Mesenchymal stem cell (in vitro differentiated cells and primary cell): Measurements from ENCODE around the gene TAF3.

Experiments used
- DNase-seq: peaks from one replicate; pipeline ENCODE4 v3.0.0-alpha.2; 2013
- H2AFZ ChIP-seq: one replicate; pipeline ENCODE4 v1.6.1; 2013; ENCODE audit warnings: low read depth, mild to moderate bottlenecking, control low read depth, inconsistent platforms, low read length, moderate library complexity
- H2AK5ac ChIP-seq: 2 replicates; pipeline ENCODE4 v1.6.1; 2013; ENCODE audit warnings: low read length, moderate library complexity, mild to moderate bottlenecking, inconsistent platforms; ENCODE audit not compliant: severe bottlenecking
- H2BK120ac ChIP-seq: one replicate; pipeline ENCODE4 v1.6.1; 2013; ENCODE audit warnings: low read depth, mild to moderate bottlenecking, inconsistent platforms, low read length, moderate library complexity
- H2BK12ac ChIP-seq, 2 experiments: one replicate each; pipeline ENCODE4 v1.6.1; 2013; ENCODE audit warnings: inconsistent platforms in 2 of 2, low read length in 2 of 2, mild to moderate bottlenecking in 2 of 2, moderate library complexity in 2 of 2, control low read depth in 1 of 2
- H2BK15ac ChIP-seq: one replicate; pipeline ENCODE4 v1.6.1; 2013; ENCODE audit warnings: mild to moderate bottlenecking, low read depth, inconsistent platforms; ENCODE audit not compliant: poor library complexity, severe bottlenecking
- H2BK5ac ChIP-seq: 2 replicates; pipeline ENCODE4 v1.6.1; 2013; ENCODE audit warnings: low read depth, mild to moderate bottlenecking, low read length, control low read depth, inconsistent platforms; ENCODE audit not compliant: poor library complexity, severe bottlenecking
- H3K14ac ChIP-seq, 2 experiments: one replicate each; pipeline ENCODE4 v1.6.1; 2013; ENCODE audit warnings: inconsistent platforms in 2 of 2, low read length in 2 of 2, control low read depth in 1 of 2, mild to moderate bottlenecking in 1 of 2, moderate library complexity in 1 of 2
- H3K18ac ChIP-seq, 2 experiments: one replicate each; pipeline ENCODE4 v1.6.1; 2013; ENCODE audit warnings: inconsistent platforms in 2 of 2, low read length in 2 of 2, control low read depth in 1 of 2, low read depth in 1 of 2, mild to moderate bottlenecking in 1 of 2
- H3K23ac ChIP-seq, 2 experiments: one replicate each; pipeline ENCODE4 v1.6.1; 2013; ENCODE audit warnings: inconsistent platforms in 2 of 2, low read length in 2 of 2, mild to moderate bottlenecking in 2 of 2, moderate library complexity in 2 of 2, control low read depth in 1 of 2
- H3K27ac ChIP-seq: 2 replicates; pipeline ENCODE4 v1.5.1; 2013; ENCODE audit warnings: mild to moderate bottlenecking, moderate library complexity, low read length, control low read depth, inconsistent platforms; ENCODE audit not compliant: poor library complexity, severe bottlenecking
- H3K27me3 ChIP-seq, 2 experiments: 2 replicates each; pipeline versions ENCODE4 v1.6.1 to v1.7.0; 2013; ENCODE audit warnings: low read length in 2 of 2, mild to moderate bottlenecking in 2 of 2, moderate library complexity in 2 of 2, control low read depth in 1 of 2, inconsistent platforms in 1 of 2; ENCODE audit not compliant: control insufficient read depth in 1 of 2, insufficient read depth in 1 of 2
- H3K36me3 ChIP-seq, 2 experiments: 2 replicates each; pipeline versions ENCODE4 v1.6.1 to v1.7.0; 2013; ENCODE audit warnings: low read length in 2 of 2, control low read depth in 1 of 2, inconsistent platforms in 1 of 2, low read depth in 1 of 2, mild to moderate bottlenecking in 1 of 2; ENCODE audit not compliant: insufficient read depth in 2 of 2, control insufficient read depth in 1 of 2
- H3K4ac ChIP-seq, 2 experiments: one replicate each; pipeline ENCODE4 v1.6.1; 2013; ENCODE audit warnings: inconsistent platforms in 2 of 2, low read length in 2 of 2, mild to moderate bottlenecking in 2 of 2, moderate library complexity in 2 of 2, control low read depth in 1 of 2, low read depth in 1 of 2
- H3K4me1 ChIP-seq: 2 replicates; pipeline ENCODE4 v1.6.1; 2013; ENCODE audit warnings: low read depth, low read length, control low read depth; ENCODE audit not compliant: control insufficient read depth, insufficient read depth
- H3K4me2 ChIP-seq: 2 replicates; pipeline ENCODE4 v1.6.1; 2013; ENCODE audit warnings: low read length, mild to moderate bottlenecking, inconsistent platforms; ENCODE audit not compliant: poor library complexity, severe bottlenecking
- H3K4me3 ChIP-seq, 2 experiments: 2 replicates each; pipeline versions ENCODE4 v1.5.1 to v1.7.0; 2013; ENCODE audit warnings: low read length in 2 of 2, mild to moderate bottlenecking in 2 of 2, control low read depth in 1 of 2, low read depth in 1 of 2; ENCODE audit not compliant: insufficient read depth in 1 of 2
- H3K79me1 ChIP-seq: replicated peaks from 2 replicates; pipeline ENCODE4 v1.6.1; 2013; ENCODE audit warnings: mild to moderate bottlenecking, control low read depth, low read length, inconsistent platforms; ENCODE audit not compliant: poor library complexity, severe bottlenecking
- H3K9ac ChIP-seq: 2 replicates; pipeline ENCODE4 v1.7.0; 2013; ENCODE audit warnings: mild to moderate bottlenecking, low read length, moderate library complexity
- H3K9me3 ChIP-seq: 2 replicates; pipeline ENCODE4 v1.7.0; 2013; ENCODE audit warnings: mild to moderate bottlenecking, low read length; ENCODE audit not compliant: control insufficient read depth
- H4K8ac ChIP-seq: one replicate; pipeline ENCODE4 v1.6.1; 2013; ENCODE audit warnings: inconsistent platforms, mild to moderate bottlenecking, low read length, moderate library complexity
- H4K91ac ChIP-seq: one replicate; pipeline ENCODE4 v1.6.1; 2013; ENCODE audit warnings: mild to moderate bottlenecking, low read length, inconsistent platforms
- WGBS: methylation state at CpG from one replicate; pipeline ENCODE4 v1.1.7; 2013; ENCODE audit warnings: mixed read lengths; 5-methylcytosine and 5-hydroxymethylcytosine counted together

Gene TAF3

DNA sequence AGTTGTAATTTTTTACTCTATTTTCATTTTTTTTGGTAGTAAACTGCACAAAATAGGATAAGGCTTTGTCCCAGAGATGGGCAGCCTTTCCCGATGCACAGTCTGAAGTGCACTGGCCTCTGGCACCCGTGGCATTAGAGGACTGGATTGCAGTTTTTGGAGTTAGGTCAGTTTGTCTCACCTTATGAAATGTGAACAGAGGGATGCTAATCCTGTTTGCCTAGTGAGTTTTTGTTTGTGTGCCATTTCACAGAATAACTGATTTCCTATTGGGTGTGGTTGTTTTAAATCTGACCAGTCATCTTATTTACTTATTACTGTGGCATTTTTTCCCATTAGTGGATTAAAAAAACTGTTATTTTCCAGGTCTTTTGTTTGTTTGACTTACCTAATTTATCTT is 126.7 kb downstream of the TAF3 start:
- no peaks in the 10 kb centered on the region for H3K27me3 ChIP-seq
- no peak overlapping the region for H4K8ac ChIP-seq
- peaks cover 16% of the 10 kb centered on the region for H3K79me1 ChIP-seq
- no peak overlapping the region for H2BK12ac ChIP-seq
- no peak overlapping the region for H2AK5ac ChIP-seq
- 97% methylated on average over 2 of the region's 2 CpGs for WGBS
- DNase-seq, result no peak
- H3K4me2 ChIP-seq, result no peak overlapping the region
- H3K4me1 ChIP-seq, result peaks cover 7% of the 10 kb centered on the region
- H3K14ac ChIP-seq, result no peak overlapping the region
- no peak overlapping the region for H3K27ac ChIP-seq
- peak overlapping the region; percentile 32 for H3K9ac ChIP-seq
- H2BK15ac ChIP-seq, result no peak overlapping the region
- no peak overlapping the region for H3K23ac ChIP-seq
- no peaks in the 10 kb centered on the region for H3K9me3 ChIP-seq
- no peak overlapping the region for H2BK120ac ChIP-seq
- no peak overlapping the region for H3K18ac ChIP-seq
- no peaks in the 10 kb centered on the region for H3K36me3 ChIP-seq
- H2BK5ac ChIP-seq, result no peak overlapping the region
- H2AFZ ChIP-seq, result no peak overlapping the region
- no peak overlapping the region for H3K4ac ChIP-seq
- H3K4me3 ChIP-seq, result no peak overlapping the region
- no peak overlapping the region for H4K91ac ChIP-seq

DNA sequence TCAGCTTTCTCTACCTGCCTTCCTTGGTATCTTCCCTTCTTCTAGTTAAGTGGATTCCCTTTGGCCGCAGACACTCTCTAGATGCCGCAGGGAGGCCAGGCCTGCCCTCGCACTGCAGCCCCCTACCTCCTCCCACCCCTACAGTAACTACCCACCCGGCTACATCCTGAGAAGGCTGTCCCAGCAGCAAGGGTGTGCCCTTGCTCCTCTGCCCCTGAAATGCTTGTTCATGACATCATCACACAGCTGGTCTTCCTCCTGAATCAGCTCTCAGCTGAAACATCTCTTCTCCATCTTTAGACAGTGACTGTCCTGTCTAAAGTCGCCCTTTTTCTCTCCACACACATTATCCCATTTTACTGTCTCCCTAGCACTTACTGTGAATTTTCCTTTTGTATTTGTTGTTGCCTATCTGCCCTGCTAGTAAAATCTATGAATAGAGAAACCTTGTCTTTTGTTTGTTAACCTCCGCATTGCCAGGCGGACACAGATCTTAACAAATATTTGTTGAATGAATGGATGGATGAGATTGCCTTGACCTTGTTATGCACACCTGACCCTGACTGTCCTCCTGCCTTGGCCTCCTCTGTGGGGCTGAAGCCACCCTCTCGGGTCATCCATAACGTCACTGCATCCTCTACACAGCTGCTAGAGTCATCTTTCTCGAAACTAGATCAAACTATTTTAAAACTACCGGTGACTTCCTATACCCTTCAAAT is 127.3 kb downstream of the TAF3 start:
- Histone ChIP-seq H3K36me3 (no peaks in the 10 kb centered on the region), H3K4me3 (no peak overlapping the region), H2BK5ac (no peak overlapping the region), H4K8ac (no peak overlapping the region), H3K14ac (no peak overlapping the region), H2BK15ac (no peak overlapping the region), H2BK120ac (no peak overlapping the region), H2AFZ (no peak overlapping the region), H3K4me2 (no peak overlapping the region), H3K23ac (no peak overlapping the region), H3K27ac (no peak overlapping the region), H3K4ac (no peak overlapping the region), H3K27me3 (no peaks in the 10 kb centered on the region), H2AK5ac (no peak overlapping the region), H4K91ac (peak overlapping the region; percentile 61), H3K9me3 (no peaks in the 10 kb centered on the region), H3K18ac (no peak overlapping the region), H2BK12ac (no peak overlapping the region), H3K4me1 (peaks cover 7% of the 10 kb centered on the region), H3K9ac (peak overlapping the region; percentile 32), H3K79me1 (peaks cover 17% of the 10 kb centered on the region)
- DNase-seq, result peak; percentile 22
- 77% methylated on average over 11 of the region's 11 CpGs for WGBS

DNA sequence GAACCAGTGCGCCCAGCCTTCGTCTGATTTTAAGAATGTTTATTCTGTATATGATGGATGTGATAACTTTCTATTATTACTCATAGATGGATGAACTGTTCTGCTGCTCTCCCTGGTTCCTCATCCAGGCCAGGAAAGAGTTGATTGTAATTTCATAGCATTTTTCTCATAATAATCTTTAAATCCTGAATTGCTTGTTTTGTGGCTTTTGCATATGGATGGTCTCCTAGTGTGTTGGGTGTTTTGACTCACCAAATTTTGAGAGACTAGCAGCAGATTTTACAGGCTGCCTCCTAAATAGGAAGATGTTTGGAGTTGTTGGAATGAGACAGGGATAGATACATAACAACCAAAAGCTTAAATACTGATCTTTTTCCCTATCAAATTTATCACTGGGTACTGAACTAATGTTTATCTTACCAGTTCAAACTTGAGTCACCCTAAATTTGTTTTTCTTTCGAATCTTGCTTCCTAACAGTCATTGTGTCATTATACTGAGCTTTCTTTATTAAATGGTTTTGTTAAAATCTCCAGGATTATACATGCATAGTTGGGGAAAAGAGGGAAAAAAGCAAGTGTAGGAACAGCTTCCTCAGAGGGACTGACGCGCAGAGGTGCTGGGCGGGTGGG is 130.2 kb downstream of the TAF3 start:
- no peak overlapping the region for H2AK5ac ChIP-seq
- no peak overlapping the region for H3K4ac ChIP-seq
- no peaks in the 10 kb centered on the region for H3K9me3 ChIP-seq
- no peak overlapping the region for H2BK120ac ChIP-seq
- H3K23ac ChIP-seq, result peak overlapping the region in 1 of 2 experiments; percentile 23
- H3K27ac ChIP-seq, result no peak overlapping the region
- DNase-seq, result peak; percentile 16
- H3K27me3 ChIP-seq, result no peaks in the 10 kb centered on the region
- H3K36me3 ChIP-seq, result no peaks in the 10 kb centered on the region
- no peak overlapping the region for H3K4me3 ChIP-seq
- peaks cover 14% of the 10 kb centered on the region for H3K79me1 ChIP-seq
- no peak overlapping the region for H2AFZ ChIP-seq
- no peak overlapping the region for H4K8ac ChIP-seq
- no peak overlapping the region for H2BK15ac ChIP-seq
- H3K9ac ChIP-seq, result no peak overlapping the region
- H2BK12ac ChIP-seq, result peak overlapping the region in 1 of 2 experiments; percentile 69
- H3K18ac ChIP-seq, result no peak overlapping the region
- H4K91ac ChIP-seq, result no peak overlapping the region
- H3K14ac ChIP-seq, result no peak overlapping the region
- H3K4me1 ChIP-seq, result peaks cover 10% of the 10 kb centered on the region
- 83% methylated on average over 3 of the region's 6 CpGs for WGBS
- no peak overlapping the region for H3K4me2 ChIP-seq
- H2BK5ac ChIP-seq, result no peak overlapping the region

DNA sequence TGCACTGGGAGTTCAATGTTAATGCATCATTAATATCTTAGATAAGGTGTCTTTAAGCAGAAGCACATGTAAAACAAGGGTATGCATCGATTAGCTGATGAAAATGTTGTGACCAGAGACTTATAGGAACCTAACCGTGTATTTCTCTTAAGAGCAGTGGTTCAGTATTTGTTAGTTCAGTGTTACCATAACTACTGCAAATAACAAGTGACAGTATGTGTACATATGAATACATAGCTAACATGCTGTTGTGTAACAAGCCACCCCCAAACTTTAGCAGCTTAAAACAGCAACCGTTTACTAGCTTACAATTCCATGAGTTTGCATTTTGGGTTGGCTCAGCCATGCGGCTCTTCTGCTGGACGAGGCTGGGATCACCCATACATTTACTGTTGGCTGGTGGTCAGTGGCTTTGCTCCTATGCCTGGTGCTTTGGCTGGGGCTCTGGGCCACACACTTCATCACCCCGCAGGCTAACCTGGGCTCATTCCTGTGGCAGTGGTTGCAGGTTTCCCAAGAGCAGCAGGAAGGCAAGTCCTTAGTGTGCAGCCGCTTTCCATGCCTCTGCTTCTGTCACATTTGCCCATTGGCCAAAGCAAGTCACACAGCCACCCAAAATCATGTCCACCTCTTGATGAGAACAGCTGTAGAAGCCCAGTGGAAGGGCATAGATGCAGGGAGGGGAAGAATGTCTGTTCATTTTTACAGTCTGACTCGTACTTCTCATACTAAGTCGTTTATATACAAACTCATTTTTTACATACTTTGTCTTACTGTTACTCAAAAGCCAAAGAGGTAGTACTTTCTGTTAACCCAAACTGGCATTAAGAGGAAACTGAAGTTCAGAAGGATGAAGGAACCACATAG is 132.9 kb downstream of the TAF3 start:
- Histone ChIP-seq H3K9ac (no peak overlapping the region), H3K18ac (peak overlapping the region; percentile 37 to 54), H3K79me1 (peaks cover 9% of the 10 kb centered on the region), H3K4ac (peak overlapping the region in 1 of 2 experiments; percentile 13), H3K36me3 (no peaks in the 10 kb centered on the region), H3K14ac (peak overlapping the region in 1 of 2 experiments; percentile 35), H2AFZ (no peak overlapping the region), H4K8ac (peak overlapping the region; percentile 48), H3K4me2 (no peak overlapping the region), H3K4me1 (peaks cover 6% of the 10 kb centered on the region), H2BK5ac (no peak overlapping the region), H2BK12ac (peak overlapping the region in 1 of 2 experiments; percentile 22), H2BK120ac (no peak overlapping the region), H4K91ac (peak overlapping the region; percentile 62), H3K27ac (no peak overlapping the region), H2BK15ac (no peak overlapping the region), H3K4me3 (no peak overlapping the region), H3K9me3 (no peaks in the 10 kb centered on the region), H3K27me3 (no peaks in the 10 kb centered on the region), H2AK5ac (no peak overlapping the region), H3K23ac (peak overlapping the region in 1 of 2 experiments; percentile 23)
- 89% methylated on average over 7 of the region's 9 CpGs for WGBS
- DNase-seq, result peak; percentile 44
